Trophoblast cell (in vitro differentiated cells and primary cell): ENCODE results near the gene TNS4.

Source experiments
- DNase-seq, 2 donors: peaks; one replicate each; pipeline ENCODE4 v3.0.0-alpha.2; 2016
- H2AFZ ChIP-seq: 2 replicates; pipeline ENCODE4 v1.6.1; 2013; ENCODE audit warnings: low read length, moderate library complexity, mild to moderate bottlenecking; ENCODE audit not compliant: insufficient read depth, poor library complexity
- H2AK5ac ChIP-seq: 2 replicates; pipeline ENCODE4 v1.6.1; 2013; ENCODE audit warnings: mild to moderate bottlenecking, low read length
- H2BK120ac ChIP-seq: 2 replicates; pipeline ENCODE4 v1.6.1; 2013; ENCODE audit warnings: low read length, mild to moderate bottlenecking, moderate library complexity; ENCODE audit not compliant: insufficient read depth, poor library complexity
- H2BK12ac ChIP-seq: 2 replicates; pipeline ENCODE4 v1.6.1; 2013; ENCODE audit warnings: mild to moderate bottlenecking, low read length, moderate library complexity
- H2BK5ac ChIP-seq: 2 replicates; pipeline ENCODE4 v1.6.1; 2013; ENCODE audit warnings: low read length, low read depth, moderate library complexity, mild to moderate bottlenecking; ENCODE audit not compliant: poor library complexity
- H3K14ac ChIP-seq: 2 replicates; pipeline ENCODE4 v1.6.1; 2013; ENCODE audit warnings: mild to moderate bottlenecking, low read length
- H3K18ac ChIP-seq: 2 replicates; pipeline ENCODE4 v1.6.1; 2013; ENCODE audit warnings: mild to moderate bottlenecking, low read length
- H3K23ac ChIP-seq: 2 replicates; pipeline ENCODE4 v1.6.1; 2013; ENCODE audit warnings: low read length
- H3K27ac ChIP-seq: 2 replicates; pipeline ENCODE4 v1.5.1; 2013; ENCODE audit warnings: low read depth, mild to moderate bottlenecking, inconsistent platforms, low read length, moderate library complexity
- H3K27me3 ChIP-seq: 2 replicates; pipeline ENCODE4 v1.6.1; 2013; ENCODE audit warnings: inconsistent platforms, mild to moderate bottlenecking, low read length, moderate library complexity; ENCODE audit not compliant: insufficient read depth
- H3K36me3 ChIP-seq, 2 experiments: 1 replicate in 1 of 2; 2 replicates in 1 of 2; pipeline ENCODE4 v1.6.1; 2013; ENCODE audit warnings: low read length in 2 of 2, mild to moderate bottlenecking in 2 of 2, moderate library complexity in 1 of 2; ENCODE audit not compliant: insufficient read depth in 2 of 2, control insufficient read depth in 1 of 2
- H3K4ac ChIP-seq: 2 replicates; pipeline ENCODE4 v1.6.1; 2013; ENCODE audit warnings: low read depth, mild to moderate bottlenecking, low read length, moderate library complexity
- H3K4me1 ChIP-seq, 2 experiments: 1 replicate in 1 of 2; 2 replicates in 1 of 2; pipeline ENCODE4 v1.6.1; 2013; ENCODE audit warnings: low read length in 2 of 2, mild to moderate bottlenecking in 2 of 2, moderate library complexity in 1 of 2; ENCODE audit not compliant: insufficient read depth in 2 of 2, control insufficient read depth in 1 of 2
- H3K4me2 ChIP-seq: 2 replicates; pipeline ENCODE4 v1.6.1; 2013; ENCODE audit warnings: inconsistent platforms, mild to moderate bottlenecking, low read length, moderate library complexity
- H3K4me3 ChIP-seq: 2 replicates; pipeline ENCODE4 v1.5.1; 2013; ENCODE audit warnings: mild to moderate bottlenecking, low read depth, low read length, inconsistent platforms
- H3K79me1 ChIP-seq: one replicate; pipeline ENCODE4 v1.6.1; 2013; ENCODE audit warnings: low read length
- H3K79me2 ChIP-seq: 2 replicates; pipeline ENCODE4 v1.6.1; 2013; ENCODE audit warnings: low read length, mild to moderate bottlenecking; ENCODE audit not compliant: control insufficient read depth, insufficient read depth, poor library complexity
- H3K9ac ChIP-seq: 2 replicates; pipeline ENCODE4 v1.6.1; 2013; ENCODE audit warnings: mild to moderate bottlenecking, low read length
- H3K9me3 ChIP-seq: 2 replicates; pipeline ENCODE4 v1.6.1; 2013; ENCODE audit warnings: low read depth, mild to moderate bottlenecking, control low read depth, inconsistent platforms, low read length; ENCODE audit not compliant: insufficient read depth
- H4K12ac ChIP-seq: 2 replicates; pipeline ENCODE4 v1.6.1; 2013; ENCODE audit warnings: low read depth, mild to moderate bottlenecking, low read length, moderate library complexity
- H4K8ac ChIP-seq: 2 replicates; pipeline ENCODE4 v1.6.1; 2013; ENCODE audit warnings: low read depth, mild to moderate bottlenecking, low read length, moderate library complexity
- H4K91ac ChIP-seq: one replicate; pipeline ENCODE4 v1.6.1; 2013; ENCODE audit warnings: low read depth, mild to moderate bottlenecking, low read length, moderate library complexity
- WGBS: extraction: QIAGEN DNeasy Blood & Tissue Kit; methylation state at CpG from one replicate; pipeline ENCODE4 v1.1.7; 2013; ENCODE audit warnings: missing lambda C conversion rate; ENCODE audit not compliant: insufficient read length, insufficient coverage; ENCODE audit errors: extremely low coverage; 5-methylcytosine and 5-hydroxymethylcytosine counted together

Gene TNS4

DNA sequence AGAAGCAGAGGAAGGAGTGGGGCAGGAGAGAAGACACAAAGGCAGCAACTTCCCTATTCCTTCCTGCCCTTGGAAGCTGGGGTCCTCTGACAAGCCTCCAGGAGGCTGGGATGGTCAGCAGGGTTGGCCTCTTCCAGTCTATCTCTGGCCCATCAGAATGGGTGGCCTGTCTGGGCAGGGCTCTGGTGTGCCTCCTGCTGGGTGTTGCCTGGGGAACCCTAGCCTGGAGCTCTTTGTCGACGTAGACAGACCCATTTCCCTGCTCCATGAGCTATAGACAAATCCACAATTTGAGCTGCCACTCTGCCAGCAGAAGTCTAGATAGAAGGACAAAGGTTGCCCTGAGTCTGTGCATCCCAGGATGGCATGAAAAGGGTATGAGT lies 46.8 kb downstream of the TNS4 start:
- Histone ChIP-seq H4K12ac (no peak overlapping the region), H3K9ac (no peak overlapping the region), H3K27ac (no peak overlapping the region), H2AFZ (no peak overlapping the region), H3K4me3 (no peak overlapping the region), H2BK5ac (no peak overlapping the region), H3K36me3 (peaks cover 20 to 25% of the 10 kb centered on the region in 2 experiments), H4K91ac (no peak overlapping the region), H3K18ac (no peak overlapping the region), H2BK120ac (no peak overlapping the region), H4K8ac (no peak overlapping the region), H3K79me2 (no peaks in the 10 kb centered on the region), H3K4me2 (no peak overlapping the region), H3K4me1 (no peaks in the 10 kb centered on the region), H2BK12ac (no peak overlapping the region), H2AK5ac (no peak overlapping the region), H3K79me1 (no peaks in the 10 kb centered on the region), H3K27me3 (no peaks in the 10 kb centered on the region), H3K9me3 (peaks cover 5% of the 10 kb centered on the region), H3K14ac (no peak overlapping the region), H3K4ac (no peak overlapping the region), H3K23ac (no peak overlapping the region)
- no peak for DNase-seq
- WGBS = no CpG with 5 or more reads among the region's 2 CpGs

- Histone ChIP-seq H3K4ac (no peak overlapping the region), H3K27ac (no peak overlapping the region), H4K12ac (no peak overlapping the region), H3K14ac (no peak overlapping the region), H3K36me3 (peaks cover 20 to 25% of the 10 kb centered on the region in 2 experiments), H3K4me1 (no peaks in the 10 kb centered on the region), H4K91ac (no peak overlapping the region), H3K79me1 (no peaks in the 10 kb centered on the region), H4K8ac (no peak overlapping the region), H2AFZ (no peak overlapping the region), H2BK12ac (no peak overlapping the region), H2BK5ac (no peak overlapping the region), H3K27me3 (no peaks in the 10 kb centered on the region), H3K4me3 (no peak overlapping the region), H2BK120ac (no peak overlapping the region), H3K4me2 (no peak overlapping the region), H3K79me2 (no peaks in the 10 kb centered on the region), H3K9ac (no peak overlapping the region), H2AK5ac (no peak overlapping the region), H3K18ac (no peak overlapping the region), H3K23ac (no peak overlapping the region), H3K9me3 (peaks cover 5% of the 10 kb centered on the region)
- DNase-seq = no peak
- WGBS = no CpG with 5 or more reads among the region's 19 CpGs
Observed at GRCh38 chr17:40453881-40454612, 47.4 kb downstream of the TNS4 start.

- no peak overlapping the region for H2AK5ac ChIP-seq
- H3K27ac ChIP-seq = no peak overlapping the region
- H2BK5ac ChIP-seq = no peak overlapping the region
- H2BK120ac ChIP-seq = no peak overlapping the region
- no peak for DNase-seq
- H3K18ac ChIP-seq = no peak overlapping the region
- H2AFZ ChIP-seq = no peak overlapping the region
- no peaks in the 10 kb centered on the region for H3K27me3 ChIP-seq
- H3K9ac ChIP-seq = no peak overlapping the region
- no peak overlapping the region for H3K4me3 ChIP-seq
- H3K79me2 ChIP-seq = no peaks in the 10 kb centered on the region
- no peak overlapping the region for H3K14ac ChIP-seq
- H3K4ac ChIP-seq = no peak overlapping the region
- H3K4me1 ChIP-seq = no peaks in the 10 kb centered on the region
- peaks cover 5% of the 10 kb centered on the region for H3K9me3 ChIP-seq
- H3K36me3 ChIP-seq = peaks cover 22 to 25% of the 10 kb centered on the region in 2 experiments
- H4K8ac ChIP-seq = no peak overlapping the region
- no peaks in the 10 kb centered on the region for H3K79me1 ChIP-seq
- H2BK12ac ChIP-seq = no peak overlapping the region
- no peak overlapping the region for H4K91ac ChIP-seq
- H3K23ac ChIP-seq = no peak overlapping the region
- no peak overlapping the region for H4K12ac ChIP-seq
- no CpG with 5 or more reads among the region's 15 CpGs for WGBS
- no peak overlapping the region for H3K4me2 ChIP-seq
Observed at GRCh38 chr17:40452921-40453378, 48.5 kb downstream of the TNS4 start.

- Histone ChIP-seq H2BK120ac (no peak overlapping the region), H3K9ac (no peak overlapping the region), H3K18ac (no peak overlapping the region), H2BK5ac (no peak overlapping the region), H4K8ac (no peak overlapping the region), H2AFZ (no peak overlapping the region), H4K91ac (no peak overlapping the region), H3K4ac (no peak overlapping the region), H3K4me3 (no peak overlapping the region), H3K4me1 (no peaks in the 10 kb centered on the region), H2AK5ac (no peak overlapping the region), H3K4me2 (no peak overlapping the region), H3K14ac (no peak overlapping the region), H3K79me2 (no peaks in the 10 kb centered on the region), H3K36me3 (peaks cover 22 to 24% of the 10 kb centered on the region in 2 experiments), H3K9me3 (peaks cover 5% of the 10 kb centered on the region), H2BK12ac (no peak overlapping the region), H3K23ac (no peak overlapping the region), H3K27ac (no peak overlapping the region), H4K12ac (no peak overlapping the region), H3K79me1 (no peaks in the 10 kb centered on the region), H3K27me3 (no peaks in the 10 kb centered on the region)
- DNase-seq = no peak
- WGBS = no CpG with 5 or more reads among the region's 7 CpGs
Observed at GRCh38 chr17:40452216-40452787, 49.1 kb downstream of the TNS4 start.
